Hepatocyte (in vitro differentiated cells): ENCODE results near the gene INPP5K. TPM values are rescaled to one million over a fixed set of nuclear protein-coding genes. Genes with fewer than 3 reads are reported as not detected.

Source experiments
- DNase-seq: peaks from one replicate; pipeline ENCODE4 v3.0.0-alpha.2; 2016; ENCODE audit warnings: low spot score
- H2AFZ ChIP-seq: fragments of 200-600 bp; sonication (generic); 2 replicates; pipeline ENCODE4 v1.6.0; 2016; ENCODE audit warnings: antibody characterized with exemption, mild to moderate bottlenecking
- H3K27ac ChIP-seq: fragments of 200-600 bp; sonication (generic); 2 replicates; pipeline ENCODE4 v1.5.1; 2016; ENCODE audit warnings: mild to moderate bottlenecking
- H3K27me3 ChIP-seq: fragments of 200-600 bp; sonication (generic); 2 replicates; pipeline ENCODE4 v1.6.1; 2016
- H3K36me3 ChIP-seq: fragments of 200-600 bp; sonication (generic); replicated peaks from 2 replicates; pipeline ENCODE4 v1.5.1; 2016; ENCODE audit warnings: low read depth; ENCODE audit not compliant: insufficient read depth
- H3K4me1 ChIP-seq: fragments of 200-600 bp; sonication (generic); 2 replicates; pipeline ENCODE4 v1.5.1; 2016; ENCODE audit warnings: mild to moderate bottlenecking, moderate library complexity; ENCODE audit not compliant: insufficient read depth
- H3K4me2 ChIP-seq: fragments of 200-600 bp; sonication (generic); 2 replicates; pipeline ENCODE4 v1.6.0; 2016
- H3K4me3 ChIP-seq: fragments of 200-600 bp; sonication (generic); 2 replicates; pipeline ENCODE4 v1.5.1; 2016; ENCODE audit warnings: mild to moderate bottlenecking
- H3K79me2 ChIP-seq: fragments of 200-600 bp; sonication (generic); 2 replicates; pipeline ENCODE4 v1.6.0; 2017; ENCODE audit warnings: mild to moderate bottlenecking
- H3K9me2 ChIP-seq: fragments of 200-600 bp; sonication (generic); replicated peaks from 2 replicates; pipeline ENCODE4 v1.6.0; 2017; ENCODE audit warnings: mild to moderate bottlenecking; ENCODE audit not compliant: insufficient read depth
- H3K9me3 ChIP-seq: fragments of 200-600 bp; sonication (generic); 2 replicates; pipeline ENCODE4 v1.5.1; 2016; ENCODE audit warnings: low read depth, mild to moderate bottlenecking
- H4K20me1 ChIP-seq: fragments of 200-600 bp; sonication (generic); 2 replicates; pipeline ENCODE4 v1.6.0; 2016; ENCODE audit warnings: mild to moderate bottlenecking; ENCODE audit not compliant: insufficient read depth, poor library complexity, severe bottlenecking
- CTCF ChIP-seq: fragments of 200-600 bp; sonication (generic); IDR thresholded peaks from 2 replicates; pipeline ENCODE4 v1.5.1; 2016; ENCODE audit warnings: antibody characterized with exemption, mild to moderate bottlenecking; ENCODE audit not compliant: poor library complexity
- EZH2 ChIP-seq: fragments of 200-600 bp; sonication (generic); IDR thresholded peaks from 2 replicates; pipeline ENCODE4 v1.6.1; 2016; ENCODE audit warnings: antibody characterized with exemption, mild to moderate bottlenecking, borderline replicate concordance
- EZH2phosphoT487 ChIP-seq: fragments of 200-600 bp; sonication (generic); IDR thresholded peaks from one replicate; pipeline ENCODE4 v1.6.1; 2018; ENCODE audit warnings: antibody characterized with exemption, mild to moderate bottlenecking, low read depth, moderate library complexity; ENCODE audit not compliant: unreplicated experiment, severe bottlenecking
- WGBS: methylation state at CpG from one replicate; pipeline ENCODE4 v1.1.6; 2016; ENCODE audit warnings: low lambda C conversion rate; ENCODE audit errors: missing lambda C conversion rate; 5-methylcytosine and 5-hydroxymethylcytosine counted together
- polyA plus RNA-seq: library from polyadenylated mRNA; unstranded; fragments of >200 nt; fragmentation: Nextera tagmentation; extraction: Ambion mirVana; gene quantifications from 2 replicates; pipeline ENCODE4 v1.2.1, GENCODE V29; 2016
- total RNA-seq: library from RNA; depleted of rRNA; stranded (reverse); fragments of >200 nt; gene quantifications from 2 replicates; pipeline ENCODE4 v1.2.3, GENCODE V29; 2014

INPP5K gene
- total and polyA plus RNA-seq, 2 experiments from 2014 or later: 34.7 to 40.4 TPM

DNA sequence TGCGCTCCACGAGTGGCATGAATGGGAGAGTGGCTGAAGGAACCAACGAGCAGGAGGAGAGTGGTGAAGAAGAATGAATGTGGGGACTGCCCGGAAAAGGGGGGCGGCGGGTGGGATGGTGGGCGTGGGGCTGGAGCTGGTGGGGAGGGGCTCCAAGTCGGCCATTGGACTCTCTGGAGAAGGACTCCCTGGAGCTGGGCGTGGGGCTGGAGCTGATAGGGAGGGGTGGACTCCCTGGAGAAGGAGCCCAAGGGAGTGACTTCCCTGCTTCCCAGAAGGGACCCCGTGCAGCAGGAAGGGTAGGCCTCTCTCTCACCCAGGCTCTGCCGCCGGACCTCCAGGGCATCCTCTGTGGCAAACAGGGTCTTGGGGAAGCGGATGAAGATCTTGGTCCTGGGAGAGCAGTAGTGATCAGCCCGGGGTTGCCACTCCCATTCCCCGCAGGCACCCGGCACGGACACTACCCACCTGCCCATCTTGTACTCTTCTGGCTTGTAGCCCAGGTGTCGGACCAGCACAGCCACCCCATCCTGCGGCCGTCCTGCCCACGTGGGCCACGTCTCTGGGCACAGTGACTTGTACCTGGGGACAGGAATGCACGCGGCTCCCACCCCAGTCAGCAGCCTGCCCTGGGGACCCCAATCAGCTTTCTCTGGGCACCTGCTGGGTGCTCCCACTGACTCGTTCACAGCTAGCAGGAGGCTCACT is 45.5 kb downstream of the INPP5K start:
- H3K79me2 ChIP-seq: no peaks in the 10 kb centered on the region
- H3K9me2 ChIP-seq: no peaks in the 10 kb centered on the region
- H3K27ac ChIP-seq: no peak overlapping the region
- H2AFZ ChIP-seq: no peak overlapping the region
- TF ChIP-seq EZH2phosphoT487 (no peak), CTCF (no peak), EZH2 (no peak)
- no peaks in the 10 kb centered on the region for H3K9me3 ChIP-seq
- no peaks in the 10 kb centered on the region for H4K20me1 ChIP-seq
- no peaks in the 10 kb centered on the region for H3K36me3 ChIP-seq
- no peak for DNase-seq
- H3K4me3 ChIP-seq: no peak overlapping the region
- WGBS: 96% methylated on average over 19 of the region's 25 CpGs
- H3K4me1 ChIP-seq: no peaks in the 10 kb centered on the region
- H3K27me3 ChIP-seq: no peaks in the 10 kb centered on the region
- H3K4me2 ChIP-seq: no peak overlapping the region

DNA sequence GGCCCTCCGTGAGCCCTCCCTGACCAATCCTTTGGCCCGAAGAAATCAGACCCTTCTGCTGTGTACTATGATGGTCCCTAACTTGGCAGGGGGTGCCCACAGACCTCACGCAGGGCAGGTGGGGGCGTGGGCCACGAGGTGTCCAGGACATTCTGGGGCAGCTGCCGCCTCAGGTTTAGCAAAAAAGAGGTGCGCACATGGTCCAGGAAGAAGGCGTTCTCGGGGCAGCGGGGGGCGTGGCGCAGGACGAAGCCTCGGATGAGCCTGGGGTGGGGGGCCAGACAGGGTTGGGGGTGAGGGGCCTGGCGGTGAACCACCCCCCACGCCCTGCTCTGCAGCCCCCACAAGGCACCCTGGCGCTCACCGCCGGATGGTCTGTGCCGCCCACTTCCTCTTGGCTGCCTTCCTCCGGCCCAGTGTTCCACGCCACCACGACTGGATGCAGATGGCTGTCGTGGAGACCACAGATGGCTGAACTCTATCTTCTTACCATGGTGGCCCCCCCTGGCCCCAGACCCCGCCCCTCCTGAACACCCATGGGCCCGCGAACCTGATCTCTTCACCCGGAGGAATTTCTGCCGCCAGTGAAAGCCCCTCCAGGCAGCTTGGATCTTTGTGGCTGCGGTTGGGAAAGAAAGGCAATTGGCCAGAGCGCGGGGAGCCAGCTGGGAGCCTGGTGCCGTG is 46.2 kb downstream of the INPP5K start:
- DNase-seq: no peak
- H3K9me3 ChIP-seq: no peaks in the 10 kb centered on the region
- H3K4me1 ChIP-seq: no peaks in the 10 kb centered on the region
- no peaks in the 10 kb centered on the region for H3K9me2 ChIP-seq
- no peak overlapping the region for H3K4me2 ChIP-seq
- TF ChIP-seq CTCF: no peak
- TF ChIP-seq EZH2: no peak
- no peak for TF ChIP-seq EZH2phosphoT487
- no peaks in the 10 kb centered on the region for H4K20me1 ChIP-seq
- WGBS: 94% methylated on average over 22 of the region's 33 CpGs
- H3K27me3 ChIP-seq: no peaks in the 10 kb centered on the region
- H3K79me2 ChIP-seq: no peaks in the 10 kb centered on the region
- no peak overlapping the region for H3K27ac ChIP-seq
- no peak overlapping the region for H2AFZ ChIP-seq
- no peaks in the 10 kb centered on the region for H3K36me3 ChIP-seq
- H3K4me3 ChIP-seq: no peak overlapping the region

DNA sequence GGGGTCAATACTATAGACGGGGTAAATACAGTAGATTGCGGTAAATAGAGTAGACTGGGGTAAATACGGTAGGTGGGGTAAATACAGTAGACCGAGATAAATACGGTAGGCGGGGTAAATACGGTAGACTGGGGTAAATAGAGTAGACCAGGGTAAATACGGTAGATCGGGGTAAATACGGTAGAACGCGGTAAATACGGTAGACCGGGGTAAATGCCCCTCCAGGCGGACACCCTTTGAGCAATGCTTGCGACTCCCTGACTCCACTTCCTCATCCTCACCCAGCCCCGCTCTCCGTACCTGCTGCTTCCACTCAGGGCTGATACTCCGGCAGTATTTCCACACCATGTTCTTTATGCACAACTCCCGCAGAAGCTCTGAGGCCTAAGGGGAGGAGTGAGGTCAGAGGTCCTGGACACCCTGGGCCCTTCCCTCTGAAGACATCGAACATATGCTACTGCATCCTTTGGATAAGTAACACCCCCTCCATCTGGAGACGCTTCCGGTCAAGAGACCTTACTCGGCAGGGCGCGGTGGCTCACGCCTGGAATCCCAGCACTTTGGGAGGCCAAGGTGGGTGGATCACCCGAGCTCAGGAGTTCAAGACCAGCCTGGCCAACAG is 47.1 kb downstream of the INPP5K start:
- H3K4me2 ChIP-seq: no peak overlapping the region
- no peaks in the 10 kb centered on the region for H3K4me1 ChIP-seq
- no peaks in the 10 kb centered on the region for H4K20me1 ChIP-seq
- H3K36me3 ChIP-seq: no peaks in the 10 kb centered on the region
- no peak overlapping the region for H3K27ac ChIP-seq
- H3K9me2 ChIP-seq: no peaks in the 10 kb centered on the region
- DNase-seq: no peak
- no peaks in the 10 kb centered on the region for H3K27me3 ChIP-seq
- H2AFZ ChIP-seq: no peak overlapping the region
- 77% methylated on average over 28 of the region's 28 CpGs for WGBS
- H3K4me3 ChIP-seq: no peak overlapping the region
- H3K79me2 ChIP-seq: no peaks in the 10 kb centered on the region
- H3K9me3 ChIP-seq: no peaks in the 10 kb centered on the region
- TF ChIP-seq CTCF (no peak), EZH2 (no peak), EZH2phosphoT487 (no peak)
